Endothelial cell (in vitro differentiated cells): Measurements from ENCODE around the gene C22orf15. TPM values are rescaled to one million over a fixed set of nuclear protein-coding genes. Genes with fewer than 3 reads are reported as not detected.

Experiments used
- DNase-seq: peaks from one replicate; pipeline ENCODE4 v3.0.0; 2021; ENCODE audit warnings: low spot score
- H3K27ac Mint-ChIP-seq: one replicate; pipeline ENCODE4 v1.8.0; 2021; ENCODE audit warnings: mixed read lengths, inconsistent platforms; ENCODE audit not compliant: unreplicated experiment
- H3K27me3 Mint-ChIP-seq: one replicate; pipeline ENCODE4 v1.8.0; 2021; ENCODE audit warnings: mild to moderate bottlenecking, moderate library complexity, mixed read lengths, inconsistent platforms; ENCODE audit not compliant: unreplicated experiment
- H3K36me3 Mint-ChIP-seq: one replicate; pipeline ENCODE4 v1.8.0; 2021; ENCODE audit warnings: mild to moderate bottlenecking, low read depth, mixed read lengths, inconsistent platforms; ENCODE audit not compliant: unreplicated experiment
- H3K4me1 Mint-ChIP-seq: one replicate; pipeline ENCODE4 v1.8.0; 2021; ENCODE audit warnings: mild to moderate bottlenecking, mixed read lengths, inconsistent platforms; ENCODE audit not compliant: unreplicated experiment
- H3K4me3 Mint-ChIP-seq: one replicate; pipeline ENCODE4 v1.8.0; 2021; ENCODE audit warnings: mild to moderate bottlenecking, mixed read lengths, inconsistent platforms; ENCODE audit not compliant: unreplicated experiment
- H3K9me3 Mint-ChIP-seq: one replicate; pipeline ENCODE4 v1.8.0; 2021; ENCODE audit warnings: mixed read lengths, inconsistent platforms; ENCODE audit not compliant: unreplicated experiment
- total RNA-seq: library from RNA; stranded (reverse); fragmentation: NEBNext Ultra II Directional; extraction: Animal tissue kit (Norgen Biotek cat#: 25700); gene quantifications from one replicate; pipeline ENCODE4 v1.2.1, GENCODE V29; 2021; ENCODE audit not compliant: unreplicated experiment
- TF ChIP-seq, protein P1 (sequence below): fragments of 200-600 bp; sonication (generic); IDR thresholded peaks from one replicate; pipeline ENCODE4 v1.5.0; 2021; ENCODE audit warnings: antibody characterized with exemption; ENCODE audit not compliant: unreplicated experiment

Gene C22orf15
- total RNA-seq, 1 donor from 2014 or later, result 2.0 TPM

DNA sequence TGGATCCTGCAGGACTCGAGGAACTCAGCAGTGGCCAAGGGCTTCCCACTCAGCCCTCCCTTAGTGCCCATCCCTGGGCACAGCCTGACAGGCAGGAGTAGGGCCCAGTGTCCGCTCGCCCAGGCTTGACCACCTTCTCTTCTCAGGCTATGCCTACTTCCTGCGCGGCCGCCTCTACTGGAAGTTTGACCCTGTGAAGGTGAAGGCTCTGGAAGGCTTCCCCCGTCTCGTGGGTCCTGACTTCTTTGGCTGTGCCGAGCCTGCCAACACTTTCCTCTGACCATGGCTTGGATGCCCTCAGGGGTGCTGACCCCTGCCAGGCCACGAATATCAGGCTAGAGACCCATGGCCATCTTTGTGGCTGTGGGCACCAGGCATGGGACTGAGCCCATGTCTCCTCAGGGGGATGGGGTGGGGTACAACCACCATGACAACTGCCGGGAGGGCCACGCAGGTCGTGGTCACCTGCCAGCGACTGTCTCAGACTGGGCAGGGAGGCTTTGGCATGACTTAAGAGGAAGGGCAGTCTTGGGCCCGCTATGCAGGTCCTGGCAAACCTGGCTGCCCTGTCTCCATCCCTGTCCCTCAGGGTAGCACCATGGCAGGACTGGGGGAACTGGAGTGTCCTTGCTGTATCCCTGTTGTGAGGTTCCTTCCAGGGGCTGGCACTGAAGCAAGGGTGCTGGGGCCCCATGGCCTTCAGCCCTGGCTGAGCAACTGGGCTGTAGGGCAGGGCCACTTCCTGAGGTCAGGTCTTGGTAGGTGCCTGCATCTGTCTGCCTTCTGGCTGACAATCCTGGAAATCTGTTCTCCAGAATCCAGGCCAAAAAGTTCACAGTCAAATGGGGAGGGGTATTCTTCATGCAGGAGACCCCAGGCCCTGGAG is 20.7 kb downstream of the C22orf15 start:
- Mint-ChIP-seq H3K4me1 (peaks cover 11% of the 10 kb centered on the region), H3K27me3 (peaks cover 3% of the 10 kb centered on the region), H3K36me3 (no peaks in the 10 kb centered on the region), H3K4me3 (no peak overlapping the region), H3K27ac (no peak overlapping the region), H3K9me3 (no peaks in the 10 kb centered on the region)
- DNase-seq, result no peak
- TF ChIP-seq, protein P1, sequence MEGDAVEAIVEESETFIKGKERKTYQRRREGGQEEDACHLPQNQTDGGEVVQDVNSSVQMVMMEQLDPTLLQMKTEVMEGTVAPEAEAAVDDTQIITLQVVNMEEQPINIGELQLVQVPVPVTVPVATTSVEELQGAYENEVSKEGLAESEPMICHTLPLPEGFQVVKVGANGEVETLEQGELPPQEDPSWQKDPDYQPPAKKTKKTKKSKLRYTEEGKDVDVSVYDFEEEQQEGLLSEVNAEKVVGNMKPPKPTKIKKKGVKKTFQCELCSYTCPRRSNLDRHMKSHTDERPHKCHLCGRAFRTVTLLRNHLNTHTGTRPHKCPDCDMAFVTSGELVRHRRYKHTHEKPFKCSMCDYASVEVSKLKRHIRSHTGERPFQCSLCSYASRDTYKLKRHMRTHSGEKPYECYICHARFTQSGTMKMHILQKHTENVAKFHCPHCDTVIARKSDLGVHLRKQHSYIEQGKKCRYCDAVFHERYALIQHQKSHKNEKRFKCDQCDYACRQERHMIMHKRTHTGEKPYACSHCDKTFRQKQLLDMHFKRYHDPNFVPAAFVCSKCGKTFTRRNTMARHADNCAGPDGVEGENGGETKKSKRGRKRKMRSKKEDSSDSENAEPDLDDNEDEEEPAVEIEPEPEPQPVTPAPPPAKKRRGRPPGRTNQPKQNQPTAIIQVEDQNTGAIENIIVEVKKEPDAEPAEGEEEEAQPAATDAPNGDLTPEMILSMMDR, result no peak

DNA sequence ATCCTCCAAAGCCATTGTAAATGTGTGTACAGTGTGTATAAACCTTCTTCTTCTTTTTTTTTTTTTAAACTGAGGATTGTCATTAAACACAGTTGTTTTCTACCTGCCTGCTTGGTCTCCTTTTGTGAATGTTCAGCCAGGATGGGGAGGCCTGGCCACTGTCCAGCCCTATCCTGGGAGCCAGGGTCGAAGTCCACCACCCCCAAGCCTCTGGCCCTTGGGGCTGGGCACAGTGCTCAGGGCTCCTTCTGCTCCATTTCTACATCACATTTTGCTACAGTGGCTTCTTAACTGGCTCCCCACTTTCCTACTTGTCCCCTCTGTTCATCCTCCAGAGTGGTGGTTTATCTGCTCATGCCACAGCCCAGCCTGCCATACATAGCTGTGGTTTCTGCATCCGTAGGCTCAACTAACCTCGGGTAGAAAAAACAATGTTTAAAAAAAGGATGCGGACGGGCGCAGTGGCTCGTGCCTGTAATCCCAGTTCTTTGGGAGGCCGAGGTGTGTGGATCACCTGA is 21.5 kb downstream of the C22orf15 start:
- Mint-ChIP-seq H3K36me3 (no peaks in the 10 kb centered on the region), H3K27me3 (peaks cover 3% of the 10 kb centered on the region), H3K27ac (no peak overlapping the region), H3K4me3 (no peak overlapping the region), H3K9me3 (no peaks in the 10 kb centered on the region), H3K4me1 (peaks cover 11% of the 10 kb centered on the region)
- DNase-seq, result no peak
- TF ChIP-seq, protein P1, result no peak

DNA sequence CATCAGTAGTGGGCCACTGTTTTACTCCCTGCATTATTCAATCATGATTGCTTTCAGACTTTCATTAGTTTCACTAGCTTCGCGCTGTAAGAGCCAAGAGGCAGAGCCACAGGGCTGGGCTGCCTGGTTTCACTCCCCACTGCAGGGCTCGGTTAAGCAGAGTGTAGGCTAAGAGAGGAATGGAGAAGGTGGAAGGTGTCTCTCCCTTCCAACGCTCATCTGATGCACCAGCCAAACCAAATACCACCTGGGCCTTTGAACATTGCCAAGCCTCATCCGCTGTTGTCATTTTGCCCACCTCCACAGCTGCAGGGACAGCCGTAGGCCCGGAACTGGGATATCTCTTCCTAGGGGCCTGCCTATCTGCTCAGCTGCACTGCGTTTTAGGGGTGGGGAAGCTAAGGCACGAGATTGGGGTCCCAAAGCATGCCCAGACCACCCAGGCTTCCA is 23.5 kb downstream of the C22orf15 start:
- peaks cover 3% of the 10 kb centered on the region for H3K27me3 Mint-ChIP-seq
- no peaks in the 10 kb centered on the region for H3K36me3 Mint-ChIP-seq
- H3K4me1 Mint-ChIP-seq, result peaks cover 11% of the 10 kb centered on the region
- DNase-seq, result no peak
- peak overlapping the region; percentile 83 for H3K27ac Mint-ChIP-seq
- TF ChIP-seq, protein P1, result no peak
- H3K9me3 Mint-ChIP-seq, result no peaks in the 10 kb centered on the region
- H3K4me3 Mint-ChIP-seq, result peak overlapping the region; percentile 83

DNA sequence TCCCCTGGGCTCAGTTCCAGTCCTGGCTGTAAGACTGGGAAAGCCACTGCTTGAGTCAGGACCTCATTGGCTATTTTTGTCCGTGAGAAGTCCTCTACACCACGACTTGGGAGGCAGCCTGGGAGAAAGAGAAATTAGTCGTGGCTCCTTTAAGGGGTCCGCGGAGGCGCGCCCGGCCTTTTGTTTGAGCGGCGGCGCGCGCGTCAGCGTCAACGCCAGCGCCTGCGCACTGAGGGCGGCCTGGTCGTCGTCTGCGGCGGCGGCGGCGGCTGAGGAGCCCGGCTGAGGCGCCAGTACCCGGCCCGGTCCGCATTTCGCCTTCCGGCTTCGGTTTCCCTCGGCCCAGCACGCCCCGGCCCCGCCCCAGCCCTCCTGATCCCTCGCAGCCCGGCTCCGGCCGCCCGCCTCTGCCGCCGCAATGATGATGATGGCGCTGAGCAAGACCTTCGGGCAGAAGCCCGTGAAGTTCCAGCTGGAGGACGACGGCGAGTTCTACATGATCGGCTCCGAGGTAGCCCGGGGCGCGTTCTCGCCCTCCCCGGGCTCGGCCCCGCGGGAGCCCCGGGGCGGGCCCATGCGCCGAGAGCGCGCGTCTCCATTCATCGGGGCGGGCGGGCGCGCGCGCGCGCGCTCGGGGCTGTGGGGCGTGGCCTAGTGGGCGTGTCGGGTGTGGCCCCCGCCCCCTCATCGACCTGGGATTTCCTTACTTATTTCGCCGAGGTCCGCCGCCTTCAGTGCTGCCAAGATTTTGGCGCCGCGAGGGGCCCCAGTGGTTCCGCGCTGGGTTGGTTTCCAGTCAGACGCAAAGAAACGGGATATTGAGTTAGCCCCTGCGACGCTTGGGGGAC is 24.2 kb downstream of the C22orf15 start, which contains the start of gene SMARCB1:
TSS of gene SMARCB1 (plus strand) at position 215 of the 848 bp plus-strand sequence. CDS start at position 419, 204 bp downstream.
- H3K4me1 Mint-ChIP-seq, result peaks cover 11% of the 10 kb centered on the region
- TF ChIP-seq, protein P1, result no peak
- H3K27ac Mint-ChIP-seq, result peak within 1 kb of the TSS; percentile 84
- H3K9me3 Mint-ChIP-seq, result no peaks in the 10 kb centered on the region
- H3K4me3 Mint-ChIP-seq, result peak within 1 kb of the TSS; percentile 95
- no peaks in the 10 kb centered on the region for H3K36me3 Mint-ChIP-seq
- peaks cover 3% of the 10 kb centered on the region for H3K27me3 Mint-ChIP-seq
- peak; percentile 92 for DNase-seq
